Adipocyte (in vitro differentiated cells): Measurements from ENCODE around the gene ZNF862.

Experiments
- DNase-seq: peaks from one replicate; pipeline ENCODE4 v3.0.0-alpha.2; 2015; ENCODE audit warnings: low read depth
- H3K27me3 ChIP-seq: replicated peaks from 2 replicates; pipeline ENCODE4 v1.7.0; 2013; ENCODE audit warnings: mild to moderate bottlenecking, low read length, moderate library complexity; ENCODE audit not compliant: control insufficient read depth, insufficient read depth
- H3K36me3 ChIP-seq: 2 replicates; pipeline ENCODE4 v1.7.0; 2013; ENCODE audit warnings: low read length, mild to moderate bottlenecking, moderate library complexity; ENCODE audit not compliant: control insufficient read depth, insufficient read depth, severe bottlenecking
- H3K4me1 ChIP-seq: 2 replicates; pipeline ENCODE4 v1.7.0; 2013; ENCODE audit warnings: mild to moderate bottlenecking, low read length, moderate library complexity; ENCODE audit not compliant: control insufficient read depth, insufficient read depth
- H3K4me3 ChIP-seq: 2 replicates; pipeline ENCODE4 v1.7.0; 2013; ENCODE audit warnings: mild to moderate bottlenecking, low read length, moderate library complexity
- H3K9ac ChIP-seq: 2 replicates; pipeline ENCODE4 v1.7.0; 2013; ENCODE audit warnings: mild to moderate bottlenecking, low read length, moderate library complexity
- H3K9me3 ChIP-seq: 2 replicates; pipeline ENCODE4 v1.7.0; 2013; ENCODE audit warnings: mild to moderate bottlenecking, low read length, moderate library complexity; ENCODE audit not compliant: control insufficient read depth

Gene ZNF862

DNA sequence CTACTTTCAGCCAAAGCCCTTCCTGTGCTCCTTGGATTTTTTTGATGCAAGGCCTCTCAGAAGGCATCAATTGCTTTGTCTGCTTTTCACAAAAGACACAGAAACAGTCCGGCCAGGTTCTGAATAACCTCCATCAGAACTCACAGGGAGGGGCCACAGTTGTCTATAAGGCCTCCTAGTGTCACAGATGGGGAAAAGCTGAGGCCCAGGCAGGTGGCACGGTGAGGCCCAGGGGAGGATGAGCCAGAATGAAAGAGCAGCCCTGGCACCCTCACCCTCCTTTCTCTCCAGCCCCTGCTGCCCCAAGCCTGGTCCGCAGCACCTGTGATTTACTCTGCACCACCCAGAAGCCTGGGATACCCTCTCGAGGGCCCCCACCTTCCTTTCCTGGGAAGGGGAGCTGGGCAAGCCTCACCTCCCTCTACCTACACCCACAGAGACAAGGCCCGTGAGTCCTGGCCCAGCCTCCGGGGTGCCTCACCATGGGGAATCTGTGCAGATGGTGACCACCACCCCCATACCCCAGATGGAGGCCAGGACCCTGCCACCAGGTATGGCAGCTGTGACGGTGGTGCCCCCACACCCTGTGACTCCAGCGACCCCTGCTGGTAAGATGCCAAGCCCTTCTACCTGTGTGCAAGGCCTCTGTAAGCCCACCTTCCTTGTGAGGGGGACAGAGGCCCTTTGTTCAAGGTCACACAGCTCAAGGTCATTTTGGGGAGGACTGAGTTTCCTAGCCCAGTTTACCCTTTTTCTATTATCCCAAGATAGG, 38.6 kb upstream of the ZNF862 start:
- no peaks in the 10 kb centered on the region for H3K4me1 ChIP-seq
- no peak overlapping the region for H3K9ac ChIP-seq
- H3K9me3 ChIP-seq = no peaks in the 10 kb centered on the region
- H3K36me3 ChIP-seq = no peaks in the 10 kb centered on the region
- H3K27me3 ChIP-seq = peaks cover 19% of the 10 kb centered on the region
- H3K4me3 ChIP-seq = no peak overlapping the region
- DNase-seq = no peak

DNA sequence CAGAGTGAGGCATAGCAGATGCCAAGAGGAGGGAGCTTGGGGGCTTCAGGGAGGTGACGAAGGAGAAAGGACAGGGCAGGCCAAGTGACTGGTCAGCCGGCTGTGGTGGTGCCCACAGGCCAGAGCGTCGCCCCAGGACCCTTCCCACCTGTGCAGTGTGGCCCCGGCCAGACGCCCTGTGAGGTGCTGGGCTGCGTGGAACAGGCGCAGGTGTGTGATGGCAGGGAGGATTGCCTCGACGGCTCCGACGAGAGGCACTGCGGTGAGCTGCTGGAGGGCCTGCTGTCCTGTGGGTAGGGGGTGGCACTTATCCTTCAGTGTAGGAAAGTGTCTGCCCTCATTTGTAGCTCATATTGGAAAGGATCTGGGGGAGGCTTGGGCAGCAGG, 38.0 kb upstream of the ZNF862 start:
- H3K4me1 ChIP-seq = no peaks in the 10 kb centered on the region
- peaks cover 14% of the 10 kb centered on the region for H3K27me3 ChIP-seq
- DNase-seq = no peak
- H3K9ac ChIP-seq = no peak overlapping the region
- no peaks in the 10 kb centered on the region for H3K36me3 ChIP-seq
- no peaks in the 10 kb centered on the region for H3K9me3 ChIP-seq
- H3K4me3 ChIP-seq = no peak overlapping the region

DNA sequence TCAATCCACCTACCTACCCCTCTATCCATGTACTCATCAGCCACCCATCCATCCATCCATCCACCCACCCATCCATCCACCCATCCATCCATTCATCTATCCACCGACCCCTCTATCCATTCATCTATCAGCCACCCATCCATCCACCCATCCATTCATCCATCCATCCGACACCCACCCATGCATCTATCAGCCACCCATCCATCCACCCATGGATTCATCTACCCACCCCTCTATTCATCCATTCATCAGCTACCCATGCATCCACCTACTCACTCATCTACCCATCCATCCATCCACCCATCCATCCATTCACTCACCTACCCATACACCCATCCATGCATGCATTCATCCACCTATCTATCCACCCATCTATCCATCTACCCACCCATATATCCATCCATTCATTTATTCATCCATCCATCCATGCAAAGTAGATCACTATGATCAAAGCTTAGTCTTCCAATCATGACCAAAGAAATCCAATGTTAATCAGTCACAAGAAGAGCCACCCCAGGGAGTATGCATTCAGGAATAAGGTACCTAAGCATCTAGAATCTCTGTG, 37.1 kb upstream of the ZNF862 start:
- no peaks in the 10 kb centered on the region for H3K36me3 ChIP-seq
- no peak overlapping the region for H3K4me3 ChIP-seq
- H3K9me3 ChIP-seq = no peaks in the 10 kb centered on the region
- peaks cover 16% of the 10 kb centered on the region for H3K27me3 ChIP-seq
- DNase-seq = no peak
- H3K4me1 ChIP-seq = no peaks in the 10 kb centered on the region
- H3K9ac ChIP-seq = no peak overlapping the region

DNA sequence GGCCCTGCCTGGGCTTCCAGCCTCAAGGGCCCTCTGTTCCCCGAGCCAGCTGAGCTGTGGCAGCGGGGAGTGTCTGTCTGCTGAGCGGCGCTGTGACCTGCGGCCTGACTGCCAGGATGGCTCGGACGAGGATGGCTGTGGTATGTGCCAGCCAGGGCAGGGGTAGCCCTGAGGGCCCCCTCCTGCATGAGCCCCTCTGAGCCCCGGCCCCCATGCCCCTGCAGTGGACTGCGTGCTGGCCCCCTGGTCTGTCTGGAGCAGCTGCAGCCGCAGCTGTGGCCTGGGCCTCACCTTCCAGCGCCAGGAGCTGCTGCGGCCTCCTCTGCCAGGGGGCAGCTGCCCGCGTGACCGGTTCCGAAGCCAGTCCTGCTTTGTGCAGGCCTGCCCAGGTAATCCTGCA, 36.4 kb upstream of the ZNF862 start:
- Histone ChIP-seq H3K27me3 (peaks cover 16% of the 10 kb centered on the region), H3K36me3 (no peaks in the 10 kb centered on the region), H3K4me1 (no peaks in the 10 kb centered on the region), H3K9ac (no peak overlapping the region), H3K9me3 (no peaks in the 10 kb centered on the region), H3K4me3 (no peak overlapping the region)
- no peak for DNase-seq

DNA sequence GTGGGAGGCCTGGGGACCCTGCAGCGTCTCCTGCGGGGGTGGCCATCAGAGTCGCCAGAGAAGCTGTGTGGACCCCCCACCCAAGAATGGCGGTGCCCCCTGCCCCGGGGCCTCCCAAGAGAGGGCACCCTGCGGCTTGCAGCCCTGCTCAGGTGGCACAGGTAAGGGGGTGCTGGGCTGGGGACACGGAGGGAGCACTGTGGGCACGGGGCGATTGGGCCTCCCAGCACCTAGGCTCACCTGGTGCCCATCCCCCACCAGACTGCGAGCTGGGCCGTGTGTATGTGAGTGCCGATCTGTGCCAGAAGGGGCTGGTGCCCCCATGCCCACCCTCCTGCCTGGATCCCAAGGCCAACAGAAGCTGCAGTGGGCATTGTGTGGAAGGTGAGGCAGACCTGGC, 35.2 kb upstream of the ZNF862 start:
- no peaks in the 10 kb centered on the region for H3K9me3 ChIP-seq
- no peak for DNase-seq
- no peaks in the 10 kb centered on the region for H3K4me1 ChIP-seq
- H3K36me3 ChIP-seq = no peaks in the 10 kb centered on the region
- no peak overlapping the region for H3K4me3 ChIP-seq
- H3K9ac ChIP-seq = no peak overlapping the region
- peaks cover 20% of the 10 kb centered on the region for H3K27me3 ChIP-seq

DNA sequence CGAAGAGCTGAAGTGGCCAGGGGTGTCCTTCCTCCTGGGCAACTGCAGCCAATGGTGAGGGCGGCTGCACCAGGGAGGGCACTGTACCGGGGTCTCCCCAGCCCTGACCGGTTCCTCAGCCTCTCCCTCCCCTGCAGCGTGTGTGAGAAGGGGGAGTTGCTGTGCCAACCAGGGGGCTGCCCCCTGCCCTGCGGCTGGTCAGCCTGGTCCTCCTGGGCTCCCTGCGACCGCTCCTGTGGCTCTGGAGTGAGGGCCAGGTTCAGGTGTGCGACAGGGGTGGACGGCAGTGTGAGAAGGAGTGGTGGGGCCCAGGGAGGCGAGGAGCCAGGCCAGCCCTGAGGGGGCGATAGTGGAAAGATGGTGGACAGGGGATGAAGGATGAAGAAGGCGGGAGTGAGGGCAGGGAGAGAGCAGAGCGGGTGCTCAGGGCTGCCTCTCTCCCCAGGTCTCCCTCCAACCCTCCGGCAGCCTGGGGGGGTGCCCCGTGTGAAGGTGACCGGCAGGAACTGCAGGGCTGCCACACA, 34.6 kb upstream of the ZNF862 start:
- no peak overlapping the region for H3K4me3 ChIP-seq
- H3K36me3 ChIP-seq = no peaks in the 10 kb centered on the region
- H3K9me3 ChIP-seq = no peaks in the 10 kb centered on the region
- H3K9ac ChIP-seq = no peak overlapping the region
- DNase-seq = no peak
- H3K27me3 ChIP-seq = peaks cover 27% of the 10 kb centered on the region
- H3K4me1 ChIP-seq = no peaks in the 10 kb centered on the region

DNA sequence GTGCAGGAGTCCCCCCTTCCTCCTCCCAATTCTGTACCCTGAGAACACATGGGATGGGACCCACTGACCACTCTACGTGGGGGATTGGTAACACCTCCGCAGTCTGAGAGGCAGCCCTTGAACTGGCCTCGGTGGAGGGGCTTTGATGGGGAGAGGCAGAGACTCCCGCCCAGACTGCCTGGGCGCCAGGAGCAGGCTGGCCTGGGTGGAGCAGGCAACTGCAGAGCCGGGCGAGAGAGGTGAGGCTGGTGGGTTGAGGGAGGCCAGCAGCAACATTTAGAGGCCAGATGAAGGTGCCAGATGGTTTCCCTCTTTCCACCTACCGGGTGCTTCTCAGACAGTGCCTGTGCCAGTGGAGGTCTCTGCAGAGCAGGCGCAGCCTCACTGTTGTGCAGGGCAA, 34.1 kb upstream of the ZNF862 start:
- Histone ChIP-seq H3K4me1 (no peaks in the 10 kb centered on the region), H3K27me3 (peaks cover 27% of the 10 kb centered on the region), H3K4me3 (no peak overlapping the region), H3K9me3 (no peaks in the 10 kb centered on the region), H3K36me3 (no peaks in the 10 kb centered on the region), H3K9ac (no peak overlapping the region)
- DNase-seq = no peak

DNA sequence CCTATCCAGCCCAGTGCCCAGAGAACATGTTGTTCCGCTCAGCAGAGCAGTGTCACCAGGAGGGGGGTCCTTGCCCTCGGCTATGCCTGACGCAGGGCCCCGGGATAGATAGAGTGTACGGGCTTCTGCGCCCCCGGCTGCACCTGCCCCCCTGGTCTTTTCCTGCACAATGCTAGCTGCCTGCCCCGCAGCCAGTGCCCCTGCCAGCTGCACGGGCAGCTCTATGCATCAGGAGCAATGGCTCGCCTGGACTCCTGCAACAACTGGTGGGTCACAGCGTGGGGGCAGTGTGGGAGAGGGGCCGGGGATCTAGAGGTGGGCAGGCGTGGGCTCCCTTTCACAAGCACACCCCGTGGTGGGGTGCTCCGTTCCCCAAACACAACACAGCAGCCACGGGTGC, 31.4 kb upstream of the ZNF862 start:
- H3K36me3 ChIP-seq = no peaks in the 10 kb centered on the region
- DNase-seq = no peak
- peaks cover 40% of the 10 kb centered on the region for H3K27me3 ChIP-seq
- no peak overlapping the region for H3K9ac ChIP-seq
- H3K9me3 ChIP-seq = no peaks in the 10 kb centered on the region
- no peaks in the 10 kb centered on the region for H3K4me1 ChIP-seq
- no peak overlapping the region for H3K4me3 ChIP-seq

DNA sequence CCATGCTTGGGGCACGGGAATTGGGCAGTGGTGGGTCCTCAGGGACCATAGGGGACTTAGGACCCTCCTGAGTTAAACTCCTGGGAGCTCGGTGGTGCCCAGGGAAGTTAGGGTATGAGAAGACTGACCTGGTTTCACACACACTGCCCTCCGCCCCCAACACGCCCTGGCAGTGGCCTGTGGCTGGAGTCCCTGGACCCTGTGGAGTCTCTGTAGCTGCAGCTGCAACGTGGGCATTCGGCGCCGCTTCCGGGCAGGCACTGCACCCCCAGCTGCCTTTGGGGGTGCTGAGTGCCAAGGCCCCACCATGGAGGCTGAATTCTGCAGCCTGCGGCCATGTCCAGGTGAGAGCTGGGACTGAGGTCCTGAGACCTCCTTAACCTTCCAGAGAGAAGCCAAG, 29.9 kb upstream of the ZNF862 start:
- Histone ChIP-seq H3K9me3 (no peaks in the 10 kb centered on the region), H3K4me1 (no peaks in the 10 kb centered on the region)
- DNase-seq = no peak

DNA sequence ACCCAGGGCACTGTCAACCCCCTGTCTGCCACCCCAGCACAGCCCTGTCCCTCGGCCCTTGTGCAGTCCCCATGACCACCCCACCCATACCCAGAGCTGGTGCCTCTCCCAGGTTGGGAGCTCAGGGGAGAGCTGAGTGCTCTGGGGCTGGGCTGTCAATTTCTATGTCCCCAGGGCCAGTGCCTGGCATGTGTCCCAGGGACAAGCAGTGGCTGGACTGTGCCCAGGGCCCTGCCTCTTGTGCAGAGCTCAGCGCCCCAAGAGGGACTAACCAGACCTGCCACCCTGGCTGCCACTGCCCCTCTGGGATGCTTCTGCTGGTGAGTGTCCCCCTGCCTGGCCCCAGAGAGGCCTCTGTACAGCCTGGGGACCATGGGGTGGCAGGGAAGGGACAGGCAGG, 29.0 kb upstream of the ZNF862 start:
- Histone ChIP-seq H3K27me3 (peaks cover 43% of the 10 kb centered on the region), H3K4me1 (no peaks in the 10 kb centered on the region), H3K36me3 (no peaks in the 10 kb centered on the region), H3K9ac (no peak overlapping the region), H3K4me3 (no peak overlapping the region), H3K9me3 (no peaks in the 10 kb centered on the region)
- DNase-seq = no peak

More for the DNA sequence above, 29.9 kb upstream of the ZNF862 start:
- H3K9ac ChIP-seq = no peak overlapping the region
- peaks cover 43% of the 10 kb centered on the region for H3K27me3 ChIP-seq
- H3K36me3 ChIP-seq = no peaks in the 10 kb centered on the region
- no peak overlapping the region for H3K4me3 ChIP-seq

DNA sequence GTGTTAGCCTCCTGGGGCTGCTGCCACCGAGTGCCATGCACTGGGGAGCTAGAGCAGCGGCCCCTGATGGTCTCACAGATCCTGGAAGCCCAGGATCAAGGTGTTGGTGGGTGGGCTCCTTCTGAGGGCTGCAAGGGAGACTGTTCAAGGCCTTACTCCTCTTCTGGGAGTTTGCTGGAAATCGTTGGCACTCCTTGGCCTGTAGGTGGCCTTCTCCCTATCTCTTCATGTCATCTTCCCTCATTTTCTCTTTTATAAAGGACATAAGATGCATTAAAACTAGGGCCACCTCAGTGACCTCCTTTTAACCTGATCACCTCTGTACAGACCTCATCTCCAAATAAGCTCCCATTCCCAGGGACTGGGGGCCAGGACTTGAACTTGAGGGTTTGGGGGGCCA, 27.0 kb upstream of the ZNF862 start:
- Histone ChIP-seq H3K36me3 (no peaks in the 10 kb centered on the region), H3K9ac (no peak overlapping the region), H3K9me3 (no peaks in the 10 kb centered on the region), H3K27me3 (peaks cover 37% of the 10 kb centered on the region), H3K4me3 (no peak overlapping the region), H3K4me1 (no peaks in the 10 kb centered on the region)
- DNase-seq = no peak
